Thyroid gland (tissue), 4 donors: ENCODE data around the gene LRFN4.

Source experiments
- POLR2A ChIP-seq, 2 donors: fragments of 450-650 bp; IDR thresholded peaks; one replicate each; pipeline ENCODE4 v1.6.1; 2017; ENCODE audit warnings: antibody characterized with exemption in 2 of 2, mild to moderate bottlenecking in 2 of 2, moderate library complexity in 1 of 2
- TF ChIP-seq, protein P1 (sequence below), 6 experiments: fragments of 200-600 bp in 3 of 6; fragments of 450-650 bp in 3 of 6; sonication (generic) in 3 of 6; IDR thresholded peaks; one replicate each; pipeline ENCODE4 v1.5.1; 2016 to 2019; ENCODE audit warnings: antibody characterized with exemption in 6 of 6, mild to moderate bottlenecking in 2 of 6, inconsistent platforms in 1 of 6, moderate library complexity in 1 of 6

DNA sequence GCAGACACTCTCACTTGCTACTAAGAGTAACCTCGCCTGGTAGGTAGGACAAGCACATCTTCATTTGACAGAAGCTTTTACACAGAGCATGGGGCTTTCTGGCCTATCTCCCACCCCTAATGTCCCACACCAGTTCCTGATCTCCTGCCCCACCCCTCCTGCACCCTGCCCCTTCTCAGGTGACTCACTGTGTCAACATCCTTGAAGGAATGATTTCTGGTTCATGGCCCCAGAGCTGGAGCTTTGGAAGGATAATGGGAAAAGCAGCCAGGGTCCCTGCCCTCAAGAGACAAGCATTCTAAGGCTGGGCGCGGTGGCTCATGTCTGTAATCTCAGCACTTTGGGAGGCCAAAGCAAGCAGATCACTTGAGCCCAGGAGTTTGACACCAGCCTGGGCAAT is 47.2 kb downstream of the LRFN4 start:
- TF ChIP-seq, protein P1, sequence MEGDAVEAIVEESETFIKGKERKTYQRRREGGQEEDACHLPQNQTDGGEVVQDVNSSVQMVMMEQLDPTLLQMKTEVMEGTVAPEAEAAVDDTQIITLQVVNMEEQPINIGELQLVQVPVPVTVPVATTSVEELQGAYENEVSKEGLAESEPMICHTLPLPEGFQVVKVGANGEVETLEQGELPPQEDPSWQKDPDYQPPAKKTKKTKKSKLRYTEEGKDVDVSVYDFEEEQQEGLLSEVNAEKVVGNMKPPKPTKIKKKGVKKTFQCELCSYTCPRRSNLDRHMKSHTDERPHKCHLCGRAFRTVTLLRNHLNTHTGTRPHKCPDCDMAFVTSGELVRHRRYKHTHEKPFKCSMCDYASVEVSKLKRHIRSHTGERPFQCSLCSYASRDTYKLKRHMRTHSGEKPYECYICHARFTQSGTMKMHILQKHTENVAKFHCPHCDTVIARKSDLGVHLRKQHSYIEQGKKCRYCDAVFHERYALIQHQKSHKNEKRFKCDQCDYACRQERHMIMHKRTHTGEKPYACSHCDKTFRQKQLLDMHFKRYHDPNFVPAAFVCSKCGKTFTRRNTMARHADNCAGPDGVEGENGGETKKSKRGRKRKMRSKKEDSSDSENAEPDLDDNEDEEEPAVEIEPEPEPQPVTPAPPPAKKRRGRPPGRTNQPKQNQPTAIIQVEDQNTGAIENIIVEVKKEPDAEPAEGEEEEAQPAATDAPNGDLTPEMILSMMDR (IDR thresholded peaks at IDR 0.05), result no peak
- TF ChIP-seq POLR2A (IDR thresholded peaks at IDR 0.05), result no peak
